H9 (cell line): ENCODE measurements around the gene FCGBP. TPM values are rescaled to one million over a fixed set of nuclear protein-coding genes. Genes with fewer than 3 reads are reported as not detected.

Experiments
- DNase-seq: peaks from one replicate; pipeline ENCODE4 v3.0.0-alpha.2; 2017
- H2AFZ ChIP-seq: one replicate; pipeline ENCODE4 v1.6.1; 2013; ENCODE audit warnings: mild to moderate bottlenecking, low read length, control low read depth, moderate library complexity
- H2AK5ac ChIP-seq: 2 replicates; pipeline ENCODE4 v1.6.1; 2013; ENCODE audit warnings: low read length, control low read depth, mixed read lengths; ENCODE audit not compliant: insufficient read length
- H2BK120ac ChIP-seq: one replicate; pipeline ENCODE4 v1.6.1; 2013; ENCODE audit warnings: low read depth, mild to moderate bottlenecking, low read length, control low read depth, inconsistent platforms; ENCODE audit not compliant: poor library complexity, severe bottlenecking
- H2BK12ac ChIP-seq: 2 replicates; pipeline ENCODE4 v1.6.1; 2013; ENCODE audit warnings: low read length, control low read depth, mixed read lengths, low read depth; ENCODE audit not compliant: insufficient read length
- H2BK15ac ChIP-seq: 2 replicates; pipeline ENCODE4 v1.6.1; 2013; ENCODE audit warnings: low read depth, low read length, control low read depth
- H2BK20ac ChIP-seq: one replicate; pipeline ENCODE4 v1.6.1; 2013; ENCODE audit warnings: low read depth, mild to moderate bottlenecking, low read length, control low read depth, inconsistent platforms; ENCODE audit not compliant: poor library complexity, severe bottlenecking
- H2BK5ac ChIP-seq: 2 replicates; pipeline ENCODE4 v1.6.1; 2013; ENCODE audit warnings: low read length, control low read depth, mixed read lengths; ENCODE audit not compliant: insufficient read length
- H3K14ac ChIP-seq: 2 replicates; pipeline ENCODE4 v1.6.1; 2013; ENCODE audit warnings: low read length, control low read depth; ENCODE audit not compliant: insufficient read depth
- H3K18ac ChIP-seq: 2 replicates; pipeline ENCODE4 v1.6.1; 2013; ENCODE audit warnings: low read depth, mild to moderate bottlenecking, mixed read lengths, low read length, control low read depth; ENCODE audit not compliant: insufficient read length
- H3K23ac ChIP-seq: 2 replicates; pipeline ENCODE4 v1.6.1; 2013; ENCODE audit warnings: low read length, control low read depth, mixed read lengths, low read depth; ENCODE audit not compliant: insufficient read length
- H3K23me2 ChIP-seq: 2 replicates; pipeline ENCODE4 v1.6.1; 2013; ENCODE audit warnings: low read depth, mild to moderate bottlenecking, mixed read lengths, low read length, control low read depth; ENCODE audit not compliant: insufficient read length, poor library complexity, severe bottlenecking
- H3K27ac ChIP-seq: 2 replicates; pipeline ENCODE4 v1.5.1; 2013; ENCODE audit warnings: low read length, control low read depth, mixed read lengths, low read depth; ENCODE audit not compliant: insufficient read length
- H3K27me3 ChIP-seq: 2 replicates; pipeline ENCODE4 v1.6.1; 2013; ENCODE audit warnings: low read length, control low read depth, inconsistent platforms; ENCODE audit not compliant: insufficient read depth
- H3K4ac ChIP-seq: 2 replicates; pipeline ENCODE4 v1.6.1; 2013; ENCODE audit warnings: low read depth, mild to moderate bottlenecking, control low read depth, inconsistent platforms, low read length, moderate library complexity
- H3K4me1 ChIP-seq: 2 replicates; pipeline ENCODE4 v1.6.1; 2013; ENCODE audit warnings: low read length, control low read depth, inconsistent platforms; ENCODE audit not compliant: insufficient read depth
- H3K4me2 ChIP-seq: 2 replicates; pipeline ENCODE4 v1.6.1; 2013; ENCODE audit warnings: low read length, control low read depth, mixed read lengths; ENCODE audit not compliant: insufficient read length, insufficient read depth
- H3K56ac ChIP-seq: 2 replicates; pipeline ENCODE4 v1.6.1; 2013; ENCODE audit warnings: low read depth, mild to moderate bottlenecking, mixed read lengths, low read length, control low read depth; ENCODE audit not compliant: insufficient read length
- H3K79me1 ChIP-seq: 2 replicates; pipeline ENCODE4 v1.6.1; 2013; ENCODE audit warnings: low read depth, mild to moderate bottlenecking, moderate library complexity, low read length, control low read depth, inconsistent platforms; ENCODE audit not compliant: insufficient read depth, poor library complexity, severe bottlenecking
- H3K79me2 ChIP-seq: 2 replicates; pipeline ENCODE4 v1.6.1; 2013; ENCODE audit warnings: low read length, control low read depth, inconsistent platforms; ENCODE audit not compliant: insufficient read depth
- H3K9ac ChIP-seq: 2 replicates; pipeline ENCODE4 v1.6.1; 2013; ENCODE audit warnings: low read length, control low read depth, mixed read lengths; ENCODE audit not compliant: insufficient read length; ENCODE audit errors: extremely low read depth
- H3K9me3 ChIP-seq: one replicate; pipeline ENCODE4 v1.6.1; 2013; ENCODE audit warnings: low read depth, low read length, inconsistent platforms; ENCODE audit not compliant: control insufficient read depth
- H3T11ph ChIP-seq: one replicate; pipeline ENCODE4 v1.6.1; 2013; ENCODE audit warnings: mild to moderate bottlenecking, low read length, control low read depth, inconsistent platforms
- H4K20me1 ChIP-seq: one replicate; pipeline ENCODE4 v1.6.1; 2013; ENCODE audit not compliant: control insufficient read depth, insufficient read length, insufficient read depth
- H4K5ac ChIP-seq: 2 replicates; pipeline ENCODE4 v1.6.1; 2013; ENCODE audit warnings: low read depth, mild to moderate bottlenecking, mixed read lengths, low read length, control low read depth; ENCODE audit not compliant: insufficient read length
- H4K8ac ChIP-seq: replicated peaks from 2 replicates; pipeline ENCODE4 v1.6.1; 2013; ENCODE audit warnings: low read length, control low read depth, mixed read lengths, low read depth; ENCODE audit not compliant: insufficient read length
- H4K91ac ChIP-seq: 2 replicates; pipeline ENCODE4 v1.6.1; 2013; ENCODE audit warnings: low read depth, mild to moderate bottlenecking, moderate library complexity, mixed read lengths, low read length, control low read depth; ENCODE audit not compliant: insufficient read length
- H3K27ac Mint-ChIP-seq, 3 experiments: 2 replicates in 2 of 3; 3 replicates in 1 of 3; pipeline ENCODE4 v1.8.0; 2020 to 2021; ENCODE audit warnings: mixed read lengths in 3 of 3, mild to moderate bottlenecking in 1 of 3, moderate library complexity in 1 of 3
- H3K27me3 Mint-ChIP-seq: 2 replicates; pipeline ENCODE4 v1.8.0; 2021; ENCODE audit warnings: low read depth, mild to moderate bottlenecking, moderate library complexity, mixed read lengths
- H3K36me3 Mint-ChIP-seq, 3 experiments: 2 replicates in 2 of 3; 3 replicates in 1 of 3; pipeline ENCODE4 v1.8.0; 2020 to 2021; ENCODE audit warnings: low read depth in 3 of 3, mixed read lengths in 3 of 3; ENCODE audit not compliant: insufficient read depth in 1 of 3
- H3K4me1 Mint-ChIP-seq, 2 experiments: 2 replicates each; pipeline ENCODE4 v1.8.0; 2020; ENCODE audit warnings: mixed read lengths in 2 of 2
- H3K4me3 Mint-ChIP-seq, 2 experiments: 2 replicates in 1 of 2; 3 replicates in 1 of 2; pipeline ENCODE4 v1.8.0; 2020 to 2021; ENCODE audit warnings: mild to moderate bottlenecking in 2 of 2, mixed read lengths in 2 of 2, moderate library complexity in 1 of 2
- H3K9me3 Mint-ChIP-seq, 2 experiments: 2 replicates in 1 of 2; 3 replicates in 1 of 2; pipeline ENCODE4 v1.8.0; 2020; ENCODE audit warnings: mild to moderate bottlenecking in 2 of 2, mixed read lengths in 2 of 2, moderate library complexity in 1 of 2
- whole genome bisulfite sequencing: extraction: QIAGEN DNeasy Blood & Tissue Kit; methylation state at CpG from one replicate; pipeline ENCODE4 v1.1.7; 2013; ENCODE audit warnings: missing lambda C conversion rate, low lambda C conversion rate, mixed read lengths; ENCODE audit not compliant: insufficient read length; ENCODE audit errors: extremely low coverage; 5-methylcytosine and 5-hydroxymethylcytosine counted together
- total RNA-seq: library from RNA; stranded (reverse); gene quantifications from 2 replicates; pipeline ENCODE4 v1.2.1, GENCODE V29; 2021
- TF ChIP-seq, protein P1 (sequence below): fragments of 200-600 bp; sonication (generic); conservative IDR thresholded peaks from 3 replicates; pipeline ENCODE4 v1.8.0; 2021; ENCODE audit warnings: antibody characterized with exemption, mild to moderate bottlenecking

The FCGBP gene
- total RNA-seq, 1 experiment from 2014 or later: 0.13 TPM

DNA sequence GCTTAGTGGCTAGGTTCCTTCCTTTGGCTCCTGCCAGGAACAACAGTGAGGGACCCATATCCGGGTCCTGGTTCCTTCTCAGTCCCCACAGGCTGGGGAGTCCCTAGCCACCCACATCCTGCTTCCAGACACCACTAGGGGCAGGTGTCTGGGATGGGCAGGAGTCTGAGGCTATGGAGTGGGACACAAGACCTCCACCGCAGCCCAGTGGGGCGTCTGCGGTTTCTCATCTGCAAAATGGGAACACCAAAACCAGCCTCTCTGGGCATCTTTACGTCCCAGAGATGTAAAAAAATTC lies 879 bp upstream of the FCGBP start:
- no peak overlapping the region for H3K27ac ChIP-seq
- no peaks in the 10 kb centered on the region for H3K27me3 ChIP-seq
- H3K27ac Mint-ChIP-seq: 0 out of 7 replicates have a peak overlapping the region, but pooled peaks of 1 of the 3 experiments have one; percentile 31
- no peaks in the 10 kb centered on the region for H3K36me3 Mint-ChIP-seq
- no peaks in the 10 kb centered on the region for H3K23me2 ChIP-seq
- no peaks in the 10 kb centered on the region for H4K20me1 ChIP-seq
- no peak overlapping the region for H2BK12ac ChIP-seq
- H2BK20ac ChIP-seq: no peak overlapping the region
- H3K18ac ChIP-seq: no peak overlapping the region
- no peak overlapping the region for H3K9ac ChIP-seq
- H2BK120ac ChIP-seq: no peak overlapping the region
- no peak overlapping the region for H3K4me3 Mint-ChIP-seq
- no peaks in the 10 kb centered on the region for H3K27me3 Mint-ChIP-seq
- WGBS: no CpG with 5 or more reads among the region's 5 CpGs
- no peak overlapping the region for H2AFZ ChIP-seq
- no peak overlapping the region for H3K4me2 ChIP-seq
- H2BK15ac ChIP-seq: no peak overlapping the region
- H3K79me2 ChIP-seq: no peaks in the 10 kb centered on the region
- no peak overlapping the region for H4K5ac ChIP-seq
- no peaks in the 10 kb centered on the region for H3K9me3 ChIP-seq
- no peaks in the 10 kb centered on the region for H3K4me1 ChIP-seq
- no peak overlapping the region for H4K91ac ChIP-seq
- H3K79me1 ChIP-seq: no peaks in the 10 kb centered on the region
- H4K8ac ChIP-seq: no peak overlapping the region
- H3K14ac ChIP-seq: no peak overlapping the region
- H3K9me3 Mint-ChIP-seq: peaks cover 0 to 2% of the 10 kb centered on the region in 2 experiments; a peak in 1 of 5 replicates
- no peak for DNase-seq
- no peak overlapping the region for H2AK5ac ChIP-seq
- TF ChIP-seq, protein P1, sequence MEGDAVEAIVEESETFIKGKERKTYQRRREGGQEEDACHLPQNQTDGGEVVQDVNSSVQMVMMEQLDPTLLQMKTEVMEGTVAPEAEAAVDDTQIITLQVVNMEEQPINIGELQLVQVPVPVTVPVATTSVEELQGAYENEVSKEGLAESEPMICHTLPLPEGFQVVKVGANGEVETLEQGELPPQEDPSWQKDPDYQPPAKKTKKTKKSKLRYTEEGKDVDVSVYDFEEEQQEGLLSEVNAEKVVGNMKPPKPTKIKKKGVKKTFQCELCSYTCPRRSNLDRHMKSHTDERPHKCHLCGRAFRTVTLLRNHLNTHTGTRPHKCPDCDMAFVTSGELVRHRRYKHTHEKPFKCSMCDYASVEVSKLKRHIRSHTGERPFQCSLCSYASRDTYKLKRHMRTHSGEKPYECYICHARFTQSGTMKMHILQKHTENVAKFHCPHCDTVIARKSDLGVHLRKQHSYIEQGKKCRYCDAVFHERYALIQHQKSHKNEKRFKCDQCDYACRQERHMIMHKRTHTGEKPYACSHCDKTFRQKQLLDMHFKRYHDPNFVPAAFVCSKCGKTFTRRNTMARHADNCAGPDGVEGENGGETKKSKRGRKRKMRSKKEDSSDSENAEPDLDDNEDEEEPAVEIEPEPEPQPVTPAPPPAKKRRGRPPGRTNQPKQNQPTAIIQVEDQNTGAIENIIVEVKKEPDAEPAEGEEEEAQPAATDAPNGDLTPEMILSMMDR: peak; percentile 32; the same call in 2 of the 3 replicates
- H3T11ph ChIP-seq: no peak overlapping the region
- H2BK5ac ChIP-seq: no peak overlapping the region
- no peak overlapping the region for H3K56ac ChIP-seq
- H3K4ac ChIP-seq: no peak overlapping the region
- no peak overlapping the region for H3K23ac ChIP-seq
- no peaks in the 10 kb centered on the region for H3K4me1 Mint-ChIP-seq
